Natural killer cell (primary cell): ENCODE data around the gene SNUPN. TPM values are rescaled to one million over a fixed set of nuclear protein-coding genes. Genes with fewer than 3 reads are reported as not detected.

Experiments
- ATAC-seq, 3 donors: fragments of 150-1000 bp in 2 of 3; fragments of 200-7000 bp in 1 of 3; cut with Tn5 transposase; 1 replicate in 1 of 3; 2 replicates in 2 of 3; pipeline ENCODE4 v1.10.0; 2021; ENCODE audit warnings: mild to moderate bottlenecking in 2 of 3, moderate library complexity in 2 of 3
- DNase-seq, 2 donors: peaks; one replicate each; pipeline versions ENCODE4 v3.0.0 to v3.0.0-alpha.2; 2013 to 2021; ENCODE audit warnings: mixed read lengths in 1 of 2
- H3K27ac ChIP-seq: one replicate; pipeline ENCODE4 v1.5.1; 2013; ENCODE audit warnings: mild to moderate bottlenecking, low read length
- H3K27me3 ChIP-seq: one replicate; pipeline ENCODE4 v1.6.1; 2013; ENCODE audit warnings: low read length; ENCODE audit not compliant: control insufficient read depth, insufficient read depth
- H3K36me3 ChIP-seq: one replicate; pipeline ENCODE4 v1.6.1; 2013; ENCODE audit warnings: low read length; ENCODE audit not compliant: control insufficient read depth, insufficient read depth
- H3K4me1 ChIP-seq: one replicate; pipeline ENCODE4 v1.6.1; 2013; ENCODE audit warnings: low read length; ENCODE audit not compliant: control insufficient read depth, insufficient read depth
- H3K4me3 ChIP-seq: one replicate; pipeline ENCODE4 v1.5.1; 2013; ENCODE audit warnings: low read length
- H3K9me3 ChIP-seq: one replicate; pipeline ENCODE4 v1.6.1; 2013; ENCODE audit warnings: low read length; ENCODE audit not compliant: control insufficient read depth, insufficient read depth
- H3K27ac Mint-ChIP-seq, 2 donors: one replicate each; pipeline ENCODE4 v1.8.0; 2022; ENCODE audit warnings: mild to moderate bottlenecking in 2 of 2, mixed read lengths in 2 of 2, moderate library complexity in 1 of 2
- H3K27me3 Mint-ChIP-seq, 2 donors: one replicate each; pipeline ENCODE4 v1.8.0; 2022; ENCODE audit warnings: low read depth in 2 of 2, mixed read lengths in 2 of 2
- H3K36me3 Mint-ChIP-seq: one replicate; pipeline ENCODE4 v1.8.0; 2022; ENCODE audit warnings: mixed read lengths
- H3K4me1 Mint-ChIP-seq, 2 donors: one replicate each; pipeline ENCODE4 v1.8.0; 2022; ENCODE audit warnings: mixed read lengths in 2 of 2
- H3K4me3 Mint-ChIP-seq: one replicate; pipeline ENCODE4 v1.8.0; 2022; ENCODE audit warnings: mild to moderate bottlenecking, moderate library complexity, mixed read lengths
- H3K9me3 Mint-ChIP-seq, 2 donors: one replicate each; pipeline ENCODE4 v1.8.0; 2022; ENCODE audit warnings: mixed read lengths in 2 of 2
- CTCF ChIP-seq: fragments of 200-600 bp; IDR thresholded peaks from one replicate; pipeline ENCODE4 v1.8.0; 2022; ENCODE audit warnings: antibody characterized with exemption
- WGBS: methylation state at CpG from one replicate; pipeline ENCODE4 v1.1.7; 2013; ENCODE audit warnings: missing lambda C conversion rate; ENCODE audit not compliant: insufficient coverage; 5-methylcytosine and 5-hydroxymethylcytosine counted together
- intact Hi-C: fragments of 100-400 bp; cut with micrococcal nuclease; formaldehyde crosslinking; loops from one replicate; pipeline ENCODE4 v1.14.2; 2022
- total RNA-seq, 4 donors: library from RNA; stranded (reverse); fragments of 120-200 nt in 1 of 4; gene quantifications; one replicate each; pipeline versions ENCODE4 v1.2.3 to v1.2.4, GENCODE V29; 2013 to 2022

The SNUPN gene
- total RNA-seq, 3 donors from 2014 or later (not counting 1 experiment from before 2014, with no cell fraction given) = 13.8 to 20.7 (median 14.8) TPM

GRCh38 chr15:75599401-75599800, 26.1 kb downstream of the SNUPN start:
- peaks cover 38% of the 10 kb centered on the region for H3K36me3 ChIP-seq
- peaks cover 5% of the 10 kb centered on the region for H3K36me3 Mint-ChIP-seq

GRCh38 chr15:75598361-75598760, 27.2 kb downstream of the SNUPN start:
- no peaks in the 10 kb centered on the region for H3K9me3 ChIP-seq
- Mint-ChIP-seq H3K9me3 (no peaks in the 10 kb centered on the region), H3K27ac (peak overlapping the region in 1 of 2 donors; percentile 16), H3K27me3 (no peaks in the 10 kb centered on the region), H3K36me3 (peaks cover 5% of the 10 kb centered on the region), H3K4me1 (peaks cover 13 to 21% of the 10 kb centered on the region in 2 donors), H3K4me3 (no peak overlapping the region)
- no peak overlapping the region for H3K27ac ChIP-seq
- WGBS = 84% methylated on average over 3 of the region's 4 CpGs
- TF ChIP-seq CTCF = no peak
- H3K4me3 ChIP-seq = no peak overlapping the region
- ATAC-seq = no peak
- intact Hi-C loops = no loop called here
- no peak for DNase-seq
- peaks cover 36% of the 10 kb centered on the region for H3K36me3 ChIP-seq
- H3K4me1 ChIP-seq = peaks cover 14% of the 10 kb centered on the region
- H3K27me3 ChIP-seq = no peaks in the 10 kb centered on the region

More at GRCh38 chr15:75599401-75599800, 26.1 kb downstream of the SNUPN start:
- Histone ChIP-seq H3K27ac (no peak overlapping the region), H3K9me3 (no peaks in the 10 kb centered on the region), H3K27me3 (no peaks in the 10 kb centered on the region), H3K4me1 (peaks cover 14% of the 10 kb centered on the region), H3K4me3 (no peak overlapping the region)
- no peak overlapping the region for H3K4me3 Mint-ChIP-seq
- H3K27me3 Mint-ChIP-seq = no peaks in the 10 kb centered on the region
- 96% methylated on average over 2 of the region's 2 CpGs for WGBS
- peaks cover 13 to 21% of the 10 kb centered on the region in 2 donors for H3K4me1 Mint-ChIP-seq
- intact Hi-C loops = no loop called here
- ATAC-seq (no peak), DNase-seq (no peak)
- TF ChIP-seq CTCF = no peak
- no peak overlapping the region for H3K27ac Mint-ChIP-seq
- no peaks in the 10 kb centered on the region for H3K9me3 Mint-ChIP-seq

GRCh38 chr15:75597667-75598341, 27.7 kb downstream of the SNUPN start:
- no peak overlapping the region for H3K27ac ChIP-seq
- Mint-ChIP-seq H3K27me3 (no peaks in the 10 kb centered on the region), H3K4me3 (no peak overlapping the region), H3K36me3 (peaks cover 5% of the 10 kb centered on the region), H3K4me1 (peaks cover 13 to 21% of the 10 kb centered on the region in 2 donors), H3K27ac (peak overlapping the region; percentile 16 to 64), H3K9me3 (no peaks in the 10 kb centered on the region)
- DNase-seq = peak in 1 of 2 donors; percentile 62
- TF ChIP-seq CTCF = peak; percentile 55
- 52% methylated on average over 3 of the region's 3 CpGs for WGBS
- no peak overlapping the region for H3K4me3 ChIP-seq
- H3K9me3 ChIP-seq = no peaks in the 10 kb centered on the region
- no peaks in the 10 kb centered on the region for H3K27me3 ChIP-seq
- H3K4me1 ChIP-seq = peaks cover 14% of the 10 kb centered on the region
- intact Hi-C loops = loop anchor here (2.0 kb wide), 2 partner anchors 43 to 85 kb away; partner anchors contain the start of gene IMP3
- peaks cover 36% of the 10 kb centered on the region for H3K36me3 ChIP-seq
- peak; percentile 52 to 70 (median 69) for ATAC-seq
